ENCODE results near the gene TRIM44. TPM values are rescaled to one million over a fixed set of nuclear protein-coding genes. Genes with fewer than 3 reads are reported as not detected.
A peak's percentile ranks its signal among the peaks of the same experiment; 100 is the strongest.

Gene TRIM44
- total RNA-seq, 3 donors from 2014 or later = 43.0 to 83.6 (median 43.9) TPM

DNA sequence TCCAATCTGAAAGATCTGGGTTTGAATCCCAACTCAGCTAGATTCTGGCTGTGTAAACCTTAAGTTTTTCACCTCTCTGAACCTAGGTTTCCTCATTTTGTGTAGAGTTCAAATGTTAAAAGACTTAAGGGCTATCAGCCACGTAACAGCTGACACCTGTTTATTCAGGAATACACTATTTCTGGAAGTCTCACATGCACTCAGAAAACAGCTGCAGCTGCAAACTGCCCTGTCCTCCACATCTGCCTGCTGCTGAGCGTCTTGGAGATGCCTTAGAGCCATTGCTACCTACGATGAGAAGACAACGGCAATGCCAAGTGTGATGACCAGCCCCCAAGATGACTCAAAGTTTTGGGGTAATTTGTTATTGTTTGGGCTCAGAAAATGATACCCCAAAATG, 6.7 kb upstream of the TRIM44 start:
- TF ChIP-seq, protein P1, sequence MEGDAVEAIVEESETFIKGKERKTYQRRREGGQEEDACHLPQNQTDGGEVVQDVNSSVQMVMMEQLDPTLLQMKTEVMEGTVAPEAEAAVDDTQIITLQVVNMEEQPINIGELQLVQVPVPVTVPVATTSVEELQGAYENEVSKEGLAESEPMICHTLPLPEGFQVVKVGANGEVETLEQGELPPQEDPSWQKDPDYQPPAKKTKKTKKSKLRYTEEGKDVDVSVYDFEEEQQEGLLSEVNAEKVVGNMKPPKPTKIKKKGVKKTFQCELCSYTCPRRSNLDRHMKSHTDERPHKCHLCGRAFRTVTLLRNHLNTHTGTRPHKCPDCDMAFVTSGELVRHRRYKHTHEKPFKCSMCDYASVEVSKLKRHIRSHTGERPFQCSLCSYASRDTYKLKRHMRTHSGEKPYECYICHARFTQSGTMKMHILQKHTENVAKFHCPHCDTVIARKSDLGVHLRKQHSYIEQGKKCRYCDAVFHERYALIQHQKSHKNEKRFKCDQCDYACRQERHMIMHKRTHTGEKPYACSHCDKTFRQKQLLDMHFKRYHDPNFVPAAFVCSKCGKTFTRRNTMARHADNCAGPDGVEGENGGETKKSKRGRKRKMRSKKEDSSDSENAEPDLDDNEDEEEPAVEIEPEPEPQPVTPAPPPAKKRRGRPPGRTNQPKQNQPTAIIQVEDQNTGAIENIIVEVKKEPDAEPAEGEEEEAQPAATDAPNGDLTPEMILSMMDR (IDR thresholded peaks at IDR 0.05) = no peak
- H3K36me3 ChIP-seq (ENCODE audit: low read depth) = no peaks in the 10 kb centered on the region
- no peak overlapping the region for H3K4me3 ChIP-seq
- no peaks in the 10 kb centered on the region for H3K4me1 ChIP-seq (ENCODE audit: low read depth)
- DNase-seq (no peak), ATAC-seq (no peak)
- intact Hi-C loops (cut with DNase I, micrococcal nuclease) = no loop called here
- no peaks in the 10 kb centered on the region for H3K9me3 ChIP-seq

GRCh38 chr11:35658020-35658948, 4.3 kb upstream of the TRIM44 start:
- no peak for ATAC-seq
- TF ChIP-seq, protein P1 (IDR thresholded peaks at IDR 0.05) = no peak

DNA sequence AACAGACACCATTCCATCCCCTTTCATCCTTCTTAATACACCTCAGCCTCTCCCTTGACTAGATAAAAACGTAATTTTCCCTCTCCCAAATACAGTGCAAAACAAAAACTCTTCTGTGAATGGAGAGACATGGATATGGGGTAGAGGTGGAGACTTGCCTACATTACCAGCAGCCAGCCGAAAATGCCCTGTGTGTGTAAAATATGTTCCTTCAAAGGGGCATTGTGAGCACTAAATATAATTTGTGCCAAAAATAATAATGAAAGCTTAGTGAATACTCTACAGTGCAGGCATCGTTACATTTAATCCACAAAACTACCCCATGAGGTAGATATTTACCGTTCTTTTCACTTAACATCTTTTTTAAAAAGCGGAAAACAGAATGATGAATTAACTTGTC, 1.0 kb upstream of the TRIM44 start:
- H3K36me3 ChIP-seq (ENCODE audit: low read depth) = no peaks in the 10 kb centered on the region
- peaks cover 7% of the 10 kb centered on the region for H3K9me3 ChIP-seq
- intact Hi-C loops (cut with DNase I, micrococcal nuclease) = no loop called here
- H3K4me1 ChIP-seq (ENCODE audit: low read depth) = peaks cover 7% of the 10 kb centered on the region
- TF ChIP-seq, protein P1 (IDR thresholded peaks at IDR 0.05) = no peak
- no peak overlapping the region for H3K4me3 ChIP-seq
- DNase-seq (no peak), ATAC-seq (no peak)

More at GRCh38 chr11:35658020-35658948, 4.3 kb upstream of the TRIM44 start:
- Histone ChIP-seq H3K4me1 (ENCODE audit: low read depth) (peaks cover 3% of the 10 kb centered on the region), H3K4me3 (no peak overlapping the region), H3K36me3 (ENCODE audit: low read depth) (no peaks in the 10 kb centered on the region), H3K9me3 (no peaks in the 10 kb centered on the region)
- no peak for DNase-seq
- intact Hi-C loops (cut with DNase I, micrococcal nuclease) = no loop called here

- Histone ChIP-seq H3K9me3 (peaks cover 7% of the 10 kb centered on the region), H3K4me1 (ENCODE audit: low read depth) (peaks cover 7% of the 10 kb centered on the region), H3K36me3 (ENCODE audit: low read depth) (no peaks in the 10 kb centered on the region), H3K4me3 (peak overlapping the region; percentile 57)
- DNase-seq = no peak
- intact Hi-C loops (cut with DNase I, micrococcal nuclease) = no loop called here
- TF ChIP-seq, protein P1 (IDR thresholded peaks at IDR 0.05) = no peak
- peak; percentile 62 for ATAC-seq
These were observed 420 bp upstream of the TRIM44 start for GRCh38 chr11:35662061-35662648.

GRCh38 chr11:35663408-35663702, 780 bp downstream of the TRIM44 start:
- peaks cover 7% of the 10 kb centered on the region for H3K9me3 ChIP-seq
- H3K36me3 ChIP-seq (ENCODE audit: low read depth) = no peaks in the 10 kb centered on the region
- H3K4me1 ChIP-seq (ENCODE audit: low read depth) = peaks cover 7% of the 10 kb centered on the region
- intact Hi-C loops (cut with DNase I, micrococcal nuclease) = no loop called here
- TF ChIP-seq, protein P1 (IDR thresholded peaks at IDR 0.05) = no peak
- DNase-seq (peak in 1 of 3 donors; percentile 8), ATAC-seq (no peak)
- no peak overlapping the region for H3K4me3 ChIP-seq
